AG04450 (cell line): Measurements from ENCODE around the gene GPC6. TPM values are rescaled to one million over a fixed set of nuclear protein-coding genes. Genes with fewer than 3 reads are reported as not detected.

ENCODE experiments used
- CTCF ChIA-PET: fragments of 300-600, 350-600 bp; formaldehyde crosslinking; extraction: SDS; loops from one replicate; lab custom pipeline; 2022; ENCODE audit warnings: antibody characterized with exemption, inconsistent platforms; lab: Charles Lee
- POLR2A ChIA-PET: fragments of 350-600 bp; formaldehyde crosslinking; extraction: SDS; loops from one replicate; lab custom pipeline; 2021; ENCODE audit warnings: antibody characterized with exemption, inconsistent platforms; lab: Yijun Ruan, JAX
- DNase-seq: peaks from one replicate; pipeline ENCODE4 v3.0.0-alpha.2; 2011; ENCODE audit warnings: low read depth, low spot score
- H3K27ac ChIP-seq: one replicate; pipeline ENCODE4 v1.5.1; 2012; ENCODE audit warnings: low read depth, low read length, control low read depth
- H3K27me3 ChIP-seq: one replicate; pipeline ENCODE4 v1.6.0; 2012; ENCODE audit warnings: low read length; ENCODE audit not compliant: control insufficient read depth, insufficient read depth
- H3K4me3 ChIP-seq: 2 replicates; pipeline ENCODE4 v1.5.1; 2011; ENCODE audit warnings: mild to moderate bottlenecking, low read depth, low read length, control low read depth
- H3K9me3 ChIP-seq: 2 replicates; pipeline ENCODE4 v1.5.1; 2012; ENCODE audit warnings: low read length; ENCODE audit not compliant: control insufficient read depth, insufficient read depth
- polyA plus RNA-seq: library from polyadenylated mRNA; depleted of rRNA; stranded (reverse); fragments of >200 nt; gene quantifications from 2 replicates; pipeline ENCODE4 v1.2.3, GENCODE V29; 2011
- TF ChIP-seq, protein P1 (sequence below): IDR thresholded peaks from 2 replicates; pipeline ENCODE4 v1.5.1; 2011; ENCODE audit warnings: low read depth, low read length, control low read depth, inconsistent platforms

Gene GPC6
- polyA plus RNA-seq, 1 experiment = 40.4 TPM

DNA sequence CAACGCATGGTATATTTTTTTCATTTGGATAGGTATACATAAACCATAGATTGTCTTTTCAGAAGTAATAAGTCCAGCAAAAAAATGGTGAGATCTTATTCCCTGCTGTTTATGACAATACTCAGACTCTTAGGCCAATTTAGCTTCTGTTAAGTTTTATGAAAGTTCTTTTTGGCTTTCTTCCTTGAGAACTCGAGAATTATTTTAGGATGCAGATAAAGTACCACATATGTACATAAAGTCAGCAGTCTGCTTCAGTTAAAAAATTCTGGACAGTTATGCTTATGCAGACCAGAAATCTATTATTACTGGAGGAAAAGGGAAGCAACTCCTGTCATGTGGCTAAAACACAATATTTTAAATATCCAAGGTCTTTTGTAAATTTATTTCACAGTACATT, 422.9 kb downstream of the GPC6 start:
- no peak for DNase-seq
- Histone ChIP-seq H3K27ac (no peak overlapping the region), H3K4me3 (no peak overlapping the region), H3K27me3 (no peaks in the 10 kb centered on the region), H3K9me3 (no peaks in the 10 kb centered on the region)
- TF ChIP-seq, protein P1, sequence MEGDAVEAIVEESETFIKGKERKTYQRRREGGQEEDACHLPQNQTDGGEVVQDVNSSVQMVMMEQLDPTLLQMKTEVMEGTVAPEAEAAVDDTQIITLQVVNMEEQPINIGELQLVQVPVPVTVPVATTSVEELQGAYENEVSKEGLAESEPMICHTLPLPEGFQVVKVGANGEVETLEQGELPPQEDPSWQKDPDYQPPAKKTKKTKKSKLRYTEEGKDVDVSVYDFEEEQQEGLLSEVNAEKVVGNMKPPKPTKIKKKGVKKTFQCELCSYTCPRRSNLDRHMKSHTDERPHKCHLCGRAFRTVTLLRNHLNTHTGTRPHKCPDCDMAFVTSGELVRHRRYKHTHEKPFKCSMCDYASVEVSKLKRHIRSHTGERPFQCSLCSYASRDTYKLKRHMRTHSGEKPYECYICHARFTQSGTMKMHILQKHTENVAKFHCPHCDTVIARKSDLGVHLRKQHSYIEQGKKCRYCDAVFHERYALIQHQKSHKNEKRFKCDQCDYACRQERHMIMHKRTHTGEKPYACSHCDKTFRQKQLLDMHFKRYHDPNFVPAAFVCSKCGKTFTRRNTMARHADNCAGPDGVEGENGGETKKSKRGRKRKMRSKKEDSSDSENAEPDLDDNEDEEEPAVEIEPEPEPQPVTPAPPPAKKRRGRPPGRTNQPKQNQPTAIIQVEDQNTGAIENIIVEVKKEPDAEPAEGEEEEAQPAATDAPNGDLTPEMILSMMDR = no peak
- POLR2A ChIA-PET = no interaction called here
- CTCF ChIA-PET = no interaction called here

DNA sequence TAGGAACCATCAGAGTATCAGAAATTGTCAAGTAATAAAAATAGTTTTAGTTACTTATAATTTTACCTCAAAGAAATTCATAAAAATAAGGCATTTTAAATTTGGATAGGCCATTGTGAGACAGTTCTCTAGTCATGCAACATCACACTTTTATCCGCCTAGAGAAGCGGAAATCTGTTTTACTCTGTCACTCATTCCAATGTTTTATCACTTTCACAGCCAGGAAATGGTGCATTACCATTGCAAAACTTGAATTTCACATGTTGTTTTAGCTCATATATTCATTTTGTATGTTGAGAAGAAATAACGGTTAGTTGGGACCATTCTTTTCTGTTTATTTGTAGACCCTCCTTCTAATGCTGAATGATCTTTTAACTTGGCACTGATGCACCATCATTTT, 427.2 kb downstream of the GPC6 start:
- TF ChIP-seq, protein P1 = no peak
- ChIA-PET POLR2A (no interaction called here), CTCF (no interaction called here)
- DNase-seq = no peak
- Histone ChIP-seq H3K4me3 (no peak overlapping the region), H3K9me3 (no peaks in the 10 kb centered on the region), H3K27me3 (no peaks in the 10 kb centered on the region), H3K27ac (no peak overlapping the region)

DNA sequence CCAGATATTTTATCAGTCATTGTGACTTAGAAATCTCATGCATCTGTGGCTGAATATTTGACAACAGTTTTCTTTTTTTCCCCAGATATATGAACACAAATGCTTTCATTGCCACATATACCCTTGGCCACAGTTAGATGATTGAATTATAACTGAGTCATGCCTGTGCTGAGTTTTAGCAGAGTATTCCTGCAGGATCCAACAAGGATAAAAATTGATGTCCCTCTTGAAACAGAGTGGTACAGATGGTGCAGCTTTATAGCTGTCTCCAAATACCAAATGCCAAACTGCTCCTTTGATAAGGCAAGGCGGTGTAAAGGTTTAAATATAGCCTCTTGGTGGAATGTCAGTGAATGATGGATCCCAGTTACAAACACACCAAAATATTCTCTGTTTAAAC, 428.5 kb downstream of the GPC6 start:
- CTCF ChIA-PET = no interaction called here
- Histone ChIP-seq H3K27ac (no peak overlapping the region), H3K27me3 (no peaks in the 10 kb centered on the region), H3K4me3 (no peak overlapping the region), H3K9me3 (no peaks in the 10 kb centered on the region)
- TF ChIP-seq, protein P1 = no peak
- no peak for DNase-seq
- POLR2A ChIA-PET = no interaction called here

DNA sequence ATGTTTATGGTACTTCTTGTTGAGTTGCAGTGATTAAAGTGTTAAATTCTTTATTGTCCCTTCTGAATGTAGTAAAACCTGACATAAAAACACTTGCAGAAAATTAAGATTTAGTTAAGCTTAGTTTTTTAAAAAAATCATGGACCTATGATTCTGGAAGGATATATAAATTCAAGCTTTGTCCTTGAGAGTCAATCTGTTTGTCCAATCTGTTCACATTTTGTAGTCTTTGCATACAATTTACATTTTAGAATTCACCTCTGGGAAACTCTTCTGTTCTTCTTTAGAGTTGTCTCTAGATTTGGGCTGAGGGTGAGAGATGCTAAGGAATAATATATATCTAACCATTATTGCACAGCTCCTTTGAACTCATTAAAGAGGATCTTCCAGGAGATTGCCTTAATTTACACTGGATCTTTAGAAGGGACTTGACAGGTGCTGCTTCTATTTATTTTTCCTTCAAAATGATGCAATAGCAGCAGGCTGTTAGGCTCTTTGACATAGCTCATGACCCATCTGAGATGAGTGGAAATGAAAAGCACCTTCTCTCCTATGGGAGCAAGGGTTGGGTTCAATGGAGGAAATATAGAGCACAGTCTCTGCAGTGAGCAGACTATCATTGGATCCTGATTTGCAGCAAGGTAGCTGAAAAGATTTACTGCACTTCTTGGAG, 433.9 kb downstream of the GPC6 start:
- POLR2A ChIA-PET = no interaction called here
- no peaks in the 10 kb centered on the region for H3K27me3 ChIP-seq
- CTCF ChIA-PET = no interaction called here
- H3K9me3 ChIP-seq = no peaks in the 10 kb centered on the region
- no peak overlapping the region for H3K27ac ChIP-seq
- DNase-seq = no peak
- TF ChIP-seq, protein P1 = no peak
- no peak overlapping the region for H3K4me3 ChIP-seq

DNA sequence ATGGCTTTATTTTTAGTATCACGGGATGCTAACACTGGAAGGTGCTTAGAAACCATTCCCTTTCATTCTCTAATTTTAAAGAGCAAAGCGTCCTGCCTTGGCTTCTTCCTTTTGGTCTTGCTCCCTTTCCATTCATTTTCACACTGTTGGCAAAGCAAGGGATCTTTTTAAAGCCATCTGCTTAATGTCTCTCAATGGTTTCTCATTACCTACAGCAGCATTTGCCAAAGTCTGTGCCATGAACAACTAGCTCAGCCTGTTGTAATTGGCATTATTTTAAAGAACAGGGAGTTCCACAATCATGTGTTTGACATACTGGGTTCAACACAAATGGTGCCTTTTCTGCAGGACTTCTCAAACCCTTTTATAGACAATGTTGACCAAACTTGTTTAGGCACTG, 444.3 kb downstream of the GPC6 start:
- DNase-seq = no peak
- ChIA-PET CTCF (no interaction called here), POLR2A (no interaction called here)
- TF ChIP-seq, protein P1 = no peak
- Histone ChIP-seq H3K27ac (no peak overlapping the region), H3K4me3 (no peak overlapping the region), H3K9me3 (no peaks in the 10 kb centered on the region), H3K27me3 (no peaks in the 10 kb centered on the region)
